Skeletal muscle tissue (tissue), 4 donors: Measurements from ENCODE around the gene HAS3. TPM values are rescaled to one million over a fixed set of nuclear protein-coding genes. Genes with fewer than 3 reads are reported as not detected.
"Not testable (repeated sequence)": the region's sequence is repeated elsewhere in the genome, so short reads cannot be mapped to it uniquely, and the experiment has no call there.

Experiments used
- H3K27ac ChIP-seq: one replicate; pipeline ENCODE4 v1.7.0; 2013; ENCODE audit warnings: mild to moderate bottlenecking, low read depth, low read length, inconsistent platforms
- H3K27me3 ChIP-seq, 3 donors: one replicate each; pipeline ENCODE4 v1.7.0; 2013; ENCODE audit warnings: low read length in 3 of 3; ENCODE audit not compliant: control insufficient read depth in 3 of 3, insufficient read depth in 3 of 3
- H3K36me3 ChIP-seq, 3 donors: one replicate each; pipeline ENCODE4 v1.7.0; 2013; ENCODE audit warnings: low read length in 3 of 3; ENCODE audit not compliant: control insufficient read depth in 3 of 3, insufficient read depth in 3 of 3
- H3K4me1 ChIP-seq, 3 donors: one replicate each; pipeline ENCODE4 v1.7.0; 2013; ENCODE audit warnings: low read length in 3 of 3, mild to moderate bottlenecking in 3 of 3; ENCODE audit not compliant: control insufficient read depth in 3 of 3, insufficient read depth in 3 of 3
- H3K4me3 ChIP-seq, 3 donors: one replicate each; pipeline ENCODE4 v1.7.0; 2013; ENCODE audit warnings: low read length in 3 of 3
- H3K9ac ChIP-seq, 3 donors: one replicate each; pipeline ENCODE4 v1.7.0; 2013; ENCODE audit warnings: low read length in 3 of 3, mild to moderate bottlenecking in 3 of 3, moderate library complexity in 2 of 3, low read depth in 1 of 3
- H3K9me3 ChIP-seq, 3 donors: one replicate each; pipeline ENCODE4 v1.7.0; 2013; ENCODE audit warnings: low read length in 3 of 3; ENCODE audit not compliant: control insufficient read depth in 3 of 3
- total RNA-seq: library from RNA; depleted of rRNA; stranded (reverse); fragments of >200 nt; gene quantifications from one replicate; pipeline ENCODE4 v1.2.3, GENCODE V29; 2014
- donor health status: Osteomylitis.

Gene HAS3
- total RNA-seq, 1 donor from 2014 or later: under 0.01 TPM

- H3K27me3 ChIP-seq: no peaks in the 10 kb centered on the region
- no peaks in the 10 kb centered on the region for H3K9me3 ChIP-seq
- H3K36me3 ChIP-seq: peaks cover 0 to 7% (median 5%) of the 10 kb centered on the region in 3 donors
- H3K4me1 ChIP-seq: peaks cover 11 to 23% (median 13%) of the 10 kb centered on the region in 3 donors
- peak within 1 kb of the TSS; percentile 91 to 98 (median 95) for H3K9ac ChIP-seq
- peak within 1 kb of the TSS; percentile 89 to 96 (median 92) for H3K4me3 ChIP-seq
- H3K27ac ChIP-seq: peak within 1 kb of the TSS; percentile 86
Measured at GRCh38 chr16:69132424-69133252, 27.2 kb downstream of the HAS3 start, which contains the start of the genes CHTF8 and UTP4. Gene CHTF8, minus strand, starts transcription at chr16:69132588. Its CDS starts 11,130 bp downstream, at chr16:69121458. Gene UTP4, plus strand, starts transcription at chr16:69132649. Its CDS starts 811 bp downstream, at chr16:69133460.

GRCh38 chr16:69133373-69133954, 28.0 kb downstream of the HAS3 start:
- Histone ChIP-seq H3K4me3 (peak overlapping the region; percentile 87 to 96 (median 92)), H3K9me3 (no peaks in the 10 kb centered on the region), H3K27ac (no peak overlapping the region), H3K27me3 (no peaks in the 10 kb centered on the region), H3K4me1 (peaks cover 11 to 23% (median 13%) of the 10 kb centered on the region in 3 donors), H3K9ac (peak overlapping the region; percentile 90 to 91 (median 90)), H3K36me3 (peaks cover under 1 to 12% (median 5%) of the 10 kb centered on the region in 3 donors)

DNA sequence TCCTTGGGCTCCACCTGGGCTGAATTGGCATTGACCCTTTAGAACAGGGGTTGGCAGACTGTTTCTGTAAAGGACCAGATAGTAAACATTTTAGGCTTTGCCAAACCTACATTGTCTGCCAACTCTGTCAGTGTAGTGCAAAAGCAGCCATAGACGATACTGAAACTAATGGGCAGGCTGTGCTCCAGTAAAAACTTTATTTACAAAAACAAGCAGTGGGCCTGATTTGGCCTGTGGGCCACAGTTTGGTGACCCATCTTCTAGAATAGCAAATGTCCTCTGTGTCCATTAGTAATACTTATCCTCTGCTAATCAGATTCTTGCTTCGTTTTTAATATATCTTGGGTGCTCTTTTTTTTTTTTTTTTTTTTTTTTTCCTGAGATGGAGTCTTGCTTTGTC, 33.2 kb downstream of the HAS3 start:
- H3K9ac ChIP-seq: no peak overlapping the region
- H3K4me1 ChIP-seq: peaks cover 2 to 5% (median 4%) of the 10 kb centered on the region in 3 donors
- H3K9me3 ChIP-seq: no peaks in the 10 kb centered on the region
- H3K4me3 ChIP-seq: no peak overlapping the region
- no peak overlapping the region for H3K27ac ChIP-seq
- no peaks in the 10 kb centered on the region for H3K27me3 ChIP-seq
- H3K36me3 ChIP-seq: peaks cover 26 to 50% (median 39%) of the 10 kb centered on the region in 3 donors

GRCh38 chr16:69139464-69139863, 34.0 kb downstream of the HAS3 start:
- not testable (repeated sequence) for H3K4me3 ChIP-seq, H3K4me1 ChIP-seq, H3K9me3 ChIP-seq, H3K27ac ChIP-seq, H3K9ac ChIP-seq, H3K27me3 ChIP-seq
- peaks cover 26 to 53% (median 43%) of the 10 kb centered on the region in 3 donors for H3K36me3 ChIP-seq

GRCh38 chr16:69141014-69141413, 35.6 kb downstream of the HAS3 start:
- peaks cover 26 to 58% (median 47%) of the 10 kb centered on the region in 3 donors for H3K36me3 ChIP-seq
- no peaks in the 10 kb centered on the region for H3K4me1 ChIP-seq
- no peaks in the 10 kb centered on the region for H3K9me3 ChIP-seq
- H3K4me3 ChIP-seq: no peak overlapping the region
- H3K27me3 ChIP-seq: no peaks in the 10 kb centered on the region
- H3K27ac ChIP-seq: no peak overlapping the region
- no peak overlapping the region for H3K9ac ChIP-seq

DNA sequence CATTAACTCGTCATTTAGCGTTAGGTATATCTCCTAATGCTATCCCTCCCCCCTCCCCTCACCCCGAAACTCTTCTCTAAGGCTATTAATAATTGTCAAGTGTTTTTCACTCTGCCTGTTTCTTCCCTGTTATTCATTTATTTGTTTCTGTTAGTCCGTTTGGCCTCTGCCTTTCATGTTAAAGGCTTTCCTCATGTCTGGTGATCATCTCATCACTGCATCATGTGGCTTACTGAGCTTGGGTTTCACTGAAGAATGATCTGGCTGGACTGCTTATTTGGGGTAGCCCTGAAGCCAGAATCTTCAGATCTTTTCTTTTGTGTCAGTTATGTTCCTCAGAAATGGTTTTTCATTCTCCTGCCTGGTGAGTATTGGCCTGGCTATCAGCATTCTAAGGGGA, 36.5 kb downstream of the HAS3 start:
- Histone ChIP-seq H3K27ac (no peak overlapping the region), H3K27me3 (no peaks in the 10 kb centered on the region), H3K4me1 (no peaks in the 10 kb centered on the region), H3K36me3 (peaks cover 26 to 53% (median 42%) of the 10 kb centered on the region in 3 donors), H3K9me3 (no peaks in the 10 kb centered on the region), H3K4me3 (no peak overlapping the region), H3K9ac (no peak overlapping the region)

DNA sequence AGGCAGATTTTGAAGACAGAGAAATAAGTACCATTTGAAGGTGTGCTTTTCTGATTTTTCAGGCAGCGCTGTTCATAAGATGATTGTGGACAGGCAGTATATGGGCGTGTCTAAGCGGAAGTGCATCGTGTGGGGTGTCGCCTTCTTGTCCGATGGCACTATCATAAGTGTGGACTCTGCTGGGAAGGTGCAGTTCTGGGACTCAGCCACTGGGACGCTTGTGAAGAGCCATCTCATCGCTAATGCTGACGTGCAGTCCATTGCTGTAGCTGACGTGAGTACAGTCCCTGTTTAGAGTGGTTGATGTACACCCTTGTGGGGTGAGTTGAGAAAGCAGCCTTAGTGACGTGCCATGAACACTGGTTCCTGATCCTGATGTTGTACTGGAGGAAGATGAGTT, 37.7 kb downstream of the HAS3 start:
- no peaks in the 10 kb centered on the region for H3K9me3 ChIP-seq
- H3K4me1 ChIP-seq: no peaks in the 10 kb centered on the region
- H3K4me3 ChIP-seq: no peak overlapping the region
- no peaks in the 10 kb centered on the region for H3K27me3 ChIP-seq
- no peak overlapping the region for H3K27ac ChIP-seq
- peaks cover 26 to 49% (median 42%) of the 10 kb centered on the region in 3 donors for H3K36me3 ChIP-seq
- H3K9ac ChIP-seq: no peak overlapping the region

DNA sequence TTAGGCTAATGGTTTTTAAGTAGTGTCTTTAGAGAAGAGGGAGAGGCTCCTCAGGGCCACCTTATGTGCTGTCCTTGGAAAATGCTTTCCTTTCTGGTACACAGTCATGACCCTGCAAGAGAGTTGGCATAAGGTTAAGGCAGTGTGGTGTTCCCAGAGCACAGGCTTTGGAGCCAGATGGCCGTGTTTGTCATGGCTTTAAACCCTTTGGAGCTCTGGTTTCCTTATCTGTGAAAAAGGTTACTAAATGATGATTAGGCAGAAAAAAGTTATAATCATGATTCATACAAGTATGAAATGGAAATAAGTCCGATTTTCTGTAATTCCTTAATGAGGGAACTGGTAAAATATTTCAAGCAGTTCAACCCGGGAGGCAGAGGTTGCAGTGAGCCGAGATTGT, 40.2 kb downstream of the HAS3 start:
- H3K27me3 ChIP-seq: no peaks in the 10 kb centered on the region
- peaks cover 21 to 41% (median 40%) of the 10 kb centered on the region in 3 donors for H3K36me3 ChIP-seq
- no peak overlapping the region for H3K4me3 ChIP-seq
- H3K9ac ChIP-seq: no peak overlapping the region
- H3K27ac ChIP-seq: peak overlapping the region; percentile 29
- H3K4me1 ChIP-seq: no peaks in the 10 kb centered on the region
- H3K9me3 ChIP-seq: no peaks in the 10 kb centered on the region

DNA sequence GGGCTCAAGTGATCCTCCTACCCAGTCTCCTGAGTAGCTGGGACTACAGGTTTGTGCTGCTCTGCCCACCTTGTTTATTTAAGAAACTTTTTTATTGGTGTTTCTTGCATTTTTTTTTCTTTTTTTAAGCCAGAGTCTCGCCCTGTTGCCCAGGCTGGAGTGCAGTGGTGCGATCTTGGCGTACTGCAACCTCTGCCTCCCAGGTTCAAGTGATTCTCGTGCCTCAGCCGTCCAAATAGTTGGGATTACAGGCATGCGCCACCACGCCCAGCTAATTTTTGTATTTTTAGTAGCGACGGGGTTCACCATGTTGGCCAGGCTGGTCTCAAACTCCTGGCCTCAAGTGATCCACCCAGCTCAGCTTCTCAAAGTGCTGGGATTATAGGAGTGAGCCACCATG, 44.2 kb downstream of the HAS3 start:
- H3K27ac ChIP-seq, H3K9ac ChIP-seq, H3K4me1 ChIP-seq, H3K4me3 ChIP-seq, H3K27me3 ChIP-seq, H3K9me3 ChIP-seq: not testable (repeated sequence)
- peaks cover 12 to 37% (median 31%) of the 10 kb centered on the region in 3 donors for H3K36me3 ChIP-seq
